HepG2 (cell line): Measurements from ENCODE around the gene SMIM1. TPM values are rescaled to one million over a fixed set of nuclear protein-coding genes. Genes with fewer than 3 reads are reported as not detected.

ENCODE experiments used
- ARHGAP35 ChIP-seq: sonication (generic); formaldehyde crosslinking; IDR thresholded peaks from 2 replicates; pipeline ENCODE4 v1.9.0; 2022; ENCODE audit warnings: mild to moderate bottlenecking, inconsistent platforms, moderate library complexity, missing genetic modification reagents, borderline replicate concordance
- GFI1 ChIP-seq: sonication (generic); formaldehyde crosslinking; IDR thresholded peaks from 2 replicates; pipeline ENCODE4 v1.5.0; 2020; ENCODE audit warnings: missing genetic modification reagents, mild to moderate bottlenecking, borderline replicate concordance
- KLF11 ChIP-seq: IDR thresholded peaks from 2 replicates; pipeline ENCODE4 v1.6.1; 2016; ENCODE audit warnings: missing compliant biosample characterization
- KLF9 ChIP-seq: IDR thresholded peaks from 2 replicates; pipeline ENCODE4 v1.6.1; 2016; ENCODE audit warnings: low read depth
- NPAS2 ChIP-seq: sonication (generic); formaldehyde crosslinking; IDR thresholded peaks from 2 replicates; pipeline ENCODE4 v1.8.0; 2022; ENCODE audit warnings: mild to moderate bottlenecking, missing genetic modification reagents, borderline replicate concordance
- ONECUT2 ChIP-seq: sonication (generic); formaldehyde crosslinking; IDR thresholded peaks from 2 replicates; pipeline ENCODE4 v1.4.0; 2020; ENCODE audit warnings: missing genetic modification reagents
- SMAD1 ChIP-seq: sonication (generic); formaldehyde crosslinking; IDR thresholded peaks from 2 replicates; pipeline ENCODE4 v1.4.0; 2020; ENCODE audit warnings: missing genetic modification reagents, low read depth, mild to moderate bottlenecking, borderline replicate concordance
- STAT6 ChIP-seq: sonication (generic); formaldehyde crosslinking; IDR thresholded peaks from 2 replicates; pipeline ENCODE4 v1.4.0; 2020; ENCODE audit warnings: missing genetic modification reagents, mild to moderate bottlenecking, borderline replicate concordance
- ZBTB20 ChIP-seq: sonication (generic); formaldehyde crosslinking; IDR thresholded peaks from 2 replicates; pipeline ENCODE4 v1.8.1; 2023; ENCODE audit warnings: missing genetic modification reagents, low read depth, mild to moderate bottlenecking, borderline replicate concordance
- ZBTB38 ChIP-seq: sonication (generic); formaldehyde crosslinking; IDR thresholded peaks from 2 replicates; pipeline ENCODE4 v1.5.1; 2020; ENCODE audit warnings: mild to moderate bottlenecking, missing genetic modification reagents
- ZC3H13 ChIP-seq: sonication (generic); formaldehyde crosslinking; IDR thresholded peaks from 2 replicates; pipeline ENCODE4 v1.8.1; 2023; ENCODE audit warnings: mild to moderate bottlenecking, missing genetic modification reagents, moderate library complexity
- ZFP1 ChIP-seq: IDR thresholded peaks from 2 replicates; pipeline ENCODE4 v1.6.1; 2016
- ZNF160 ChIP-seq: sonication (generic); formaldehyde crosslinking; IDR thresholded peaks from 2 replicates; pipeline ENCODE4 v1.8.0; 2022; ENCODE audit warnings: mild to moderate bottlenecking, inconsistent platforms, missing genetic modification reagents
- ZNF382 ChIP-seq: sonication (generic); formaldehyde crosslinking; IDR thresholded peaks from 2 replicates; pipeline ENCODE4 v1.5.0; 2020; ENCODE audit warnings: missing genetic modification reagents, mild to moderate bottlenecking, borderline replicate concordance
- ZNF510 ChIP-seq: sonication (generic); formaldehyde crosslinking; IDR thresholded peaks from 2 replicates; pipeline ENCODE4 v1.4.0; 2020; ENCODE audit warnings: low read depth, mild to moderate bottlenecking, missing genetic modification reagents
- ZNF512B ChIP-seq: sonication (generic); formaldehyde crosslinking; IDR thresholded peaks from 2 replicates; pipeline ENCODE4 v1.5.1; 2020; ENCODE audit warnings: missing genetic modification reagents, mild to moderate bottlenecking, borderline replicate concordance
- ZNF83 ChIP-seq: sonication (generic); formaldehyde crosslinking; IDR thresholded peaks from 2 replicates; pipeline ENCODE4 v1.4.0; 2020; ENCODE audit warnings: missing genetic modification reagents, mild to moderate bottlenecking, borderline replicate concordance
- ZSCAN31 ChIP-seq: sonication (generic); formaldehyde crosslinking; IDR thresholded peaks from 2 replicates; pipeline ENCODE4 v1.5.0; 2020; ENCODE audit warnings: low read depth, mild to moderate bottlenecking, missing genetic modification reagents
- ZXDC ChIP-seq: sonication (generic); formaldehyde crosslinking; IDR thresholded peaks from 2 replicates; pipeline ENCODE4 v1.5.0; 2020; ENCODE audit warnings: mild to moderate bottlenecking, missing genetic modification reagents
- polyA plus RNA-seq, 8 experiments: library from polyadenylated mRNA; depleted of rRNA in 3 of 8; stranded (reverse) in 7 of 8; unstranded in 1 of 8; fragments of >200 nt; fragmentation: Illumina TruSeq in 4 of 8; extraction: Trizol in 4 of 8; gene quantifications; 2 replicates each; pipeline versions ENCODE4 v1.2.1 to v1.2.3, GENCODE V29; 2011 to 2016; ENCODE audit warnings: low read depth in 4 of 8, missing spikeins in 1 of 8, mixed read lengths in 1 of 8; ENCODE audit not compliant: insufficient read depth in 1 of 8
- total RNA-seq, 5 experiments: library from RNA; depleted of rRNA; stranded (reverse); fragments of >200 nt; fragmentation: Illumina TruSeq; extraction: Trizol; gene quantifications; 2 replicates each; pipeline ENCODE4 v1.2.3, GENCODE V29; 2016; ENCODE audit warnings: low read depth in 1 of 5

The SMIM1 gene
- total and polyA plus RNA-seq, 2 of the 13 experiments (the other 11 are each of a cell fraction or from before 2014, with no cell fraction given), result 12.4 to 56.3 TPM

- TF ChIP-seq ZNF510 (CRISPR knock-in tag) (peak; percentile 75; the same call in 1 of the 2 replicates), ZNF160 (peak; percentile 89), ZXDC (CRISPR knock-in tag) (no peak), ZBTB38 (CRISPR knock-in tag) (peak; percentile 81), ZNF382 (CRISPR knock-in tag) (no peak), ONECUT2 (CRISPR knock-in tag) (peak; percentile 12; the same call in 1 of the 2 replicates), ZFP1 (CRISPR knock-in tag) (no peak), ZNF512B (CRISPR knock-in tag) (no peak), SMAD1 (CRISPR knock-in tag) (no peak), ZNF83 (peak; percentile 71; the same call in 1 of the 2 replicates), ZC3H13 (CRISPR knock-in tag) (peak; percentile 89; the same call in 1 of the 2 replicates), STAT6 (CRISPR knock-in tag) (peak; percentile 66; the same call in 1 of the 2 replicates), ZSCAN31 (CRISPR knock-in tag) (peak; percentile 88), KLF11 (CRISPR knock-in tag) (0 out of 2 replicates have a peak, but pooled peaks have one; percentile 21), ARHGAP35 (CRISPR knock-in tag) (no peak; the same call in none of the 2 replicates), NPAS2 (CRISPR knock-in tag) (0 out of 2 replicates have a peak, but pooled peaks have one; percentile 63), ZBTB20 (CRISPR knock-in tag) (peak; percentile 74; the same call in 1 of the 2 replicates), KLF9 (CRISPR knock-in tag) (no peak), GFI1 (CRISPR knock-in tag) (no peak)
Observed at GRCh38 chr1:3775490-3776230, 3.1 kb downstream of the SMIM1 start (continued).
